OCI-LY1 (cell line): Measurements from ENCODE around the gene NR2F1-AS1.

Experiments
- H2AFZ ChIP-seq: fragments of 200-600 bp; sonication (generic), shearing (Covaris generic); 2 replicates; pipeline ENCODE4 v1.6.0; 2014; ENCODE audit warnings: antibody characterized with exemption, mild to moderate bottlenecking, low read length
- H3F3A ChIP-seq: fragments of 200-600 bp; sonication (generic), shearing (Covaris generic); 2 replicates; pipeline ENCODE4 v1.6.0; 2014; ENCODE audit warnings: mild to moderate bottlenecking, antibody characterized with exemption, low read length, moderate library complexity; ENCODE audit not compliant: insufficient read depth
- H3K27ac ChIP-seq: fragments of 200-600 bp; sonication (generic); 2 replicates; pipeline ENCODE4 v1.5.1; 2014; ENCODE audit warnings: low read length, mixed run types, mild to moderate bottlenecking, low read depth; ENCODE audit not compliant: poor library complexity, severe bottlenecking
- H3K27me3 ChIP-seq: fragments of 200-600 bp; sonication (generic); 2 replicates; pipeline ENCODE4 v1.6.0; 2014; ENCODE audit warnings: antibody characterized with exemption, mild to moderate bottlenecking, low read length, moderate library complexity; ENCODE audit not compliant: insufficient read depth
- H3K36me3 ChIP-seq: fragments of 200-600 bp; sonication (generic); 2 replicates; pipeline ENCODE4 v1.6.1; 2014; ENCODE audit warnings: mild to moderate bottlenecking, antibody characterized with exemption, low read length, moderate library complexity, mixed read lengths; ENCODE audit not compliant: insufficient read depth
- H3K4me1 ChIP-seq: fragments of 200-600 bp; sonication (generic); 2 replicates; pipeline ENCODE4 v1.5.1; 2014; ENCODE audit warnings: mild to moderate bottlenecking, low read length, moderate library complexity; ENCODE audit not compliant: insufficient read depth, severe bottlenecking
- H3K4me2 ChIP-seq: fragments of 200-600 bp; sonication (generic), shearing (Covaris generic); 2 replicates; pipeline ENCODE4 v1.6.1; 2014; ENCODE audit warnings: low read length
- H3K4me3 ChIP-seq: fragments of 200-600 bp; sonication (generic); 2 replicates; pipeline ENCODE4 v1.5.1; 2014; ENCODE audit warnings: low read length, low read depth, mild to moderate bottlenecking, mixed read lengths; ENCODE audit not compliant: poor library complexity, severe bottlenecking
- H3K79me2 ChIP-seq: fragments of 200-600 bp; shearing (Covaris generic); 2 replicates; pipeline ENCODE4 v1.6.1; 2016; ENCODE audit warnings: mixed run types, low read length, mixed read lengths; ENCODE audit not compliant: insufficient read depth
- H3K9ac ChIP-seq: fragments of 200-600 bp; sonication (generic), shearing (Covaris generic); 2 replicates; pipeline ENCODE4 v1.6.1; 2014; ENCODE audit warnings: mild to moderate bottlenecking, low read length, mixed read lengths
- H3K9me2 ChIP-seq: fragments of 200-600 bp; sonication (generic), shearing (Covaris generic); 2 replicates; pipeline ENCODE4 v1.6.1; 2014; ENCODE audit warnings: low read depth, mild to moderate bottlenecking, low read length, mixed read lengths
- H3K9me3 ChIP-seq: fragments of 200-600 bp; shearing (Covaris generic); 2 replicates; pipeline ENCODE4 v1.6.1; 2014; ENCODE audit warnings: low read length, mixed read lengths
- H4K20me1 ChIP-seq: fragments of 200-600 bp; sonication (generic), shearing (Covaris generic); 2 replicates; pipeline ENCODE4 v1.6.0; 2016; ENCODE audit warnings: mild to moderate bottlenecking, low read length; ENCODE audit not compliant: insufficient read depth
- CTCF ChIP-seq: fragments of 200-600 bp; sonication (generic), shearing (Covaris generic); IDR thresholded peaks from 2 replicates; pipeline ENCODE4 v1.5.1; 2017; ENCODE audit warnings: mild to moderate bottlenecking, antibody characterized with exemption, low read length, moderate library complexity, mixed read lengths
- EZH2 ChIP-seq: fragments of 200-600 bp; sonication (generic), shearing (Covaris generic); IDR thresholded peaks from 2 replicates; pipeline ENCODE4 v1.8.0; 2017; ENCODE audit warnings: borderline replicate concordance, mixed run types, mild to moderate bottlenecking, antibody characterized with exemption, low read length, moderate library complexity, mixed read lengths

The NR2F1-AS1 gene

DNA sequence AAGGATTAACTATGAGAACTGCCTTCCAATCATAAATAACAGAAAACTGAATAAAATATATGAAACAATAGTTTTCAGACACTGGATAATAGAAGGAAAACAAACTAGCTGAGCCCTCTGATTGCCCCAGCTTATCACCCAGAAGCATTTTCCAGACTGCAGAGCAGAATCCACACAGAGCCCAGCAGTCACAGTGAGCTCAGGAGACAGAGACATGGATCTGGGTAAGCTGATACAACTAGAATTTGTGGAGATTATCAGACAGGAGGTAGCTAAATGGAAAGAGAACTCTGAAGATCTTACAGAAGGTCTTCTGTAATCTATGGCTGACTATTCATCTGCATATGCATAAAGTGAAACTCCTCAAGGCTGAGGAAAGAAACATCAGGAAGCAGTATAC, 128.8 kb downstream of the NR2F1-AS1 start:
- no peaks in the 10 kb centered on the region for H3K79me2 ChIP-seq
- no peaks in the 10 kb centered on the region for H3K9me3 ChIP-seq
- no peaks in the 10 kb centered on the region for H3K9me2 ChIP-seq
- TF ChIP-seq CTCF, result no peak
- no peaks in the 10 kb centered on the region for H3K27me3 ChIP-seq
- H3F3A ChIP-seq, result no peaks in the 10 kb centered on the region
- no peaks in the 10 kb centered on the region for H4K20me1 ChIP-seq
- H3K4me3 ChIP-seq, result no peak overlapping the region
- H3K27ac ChIP-seq, result no peak overlapping the region
- H3K4me2 ChIP-seq, result no peak overlapping the region
- H3K9ac ChIP-seq, result no peak overlapping the region
- no peaks in the 10 kb centered on the region for H3K4me1 ChIP-seq
- H2AFZ ChIP-seq, result no peak overlapping the region
- H3K36me3 ChIP-seq, result no peaks in the 10 kb centered on the region

- H3K36me3 ChIP-seq, result no peaks in the 10 kb centered on the region
Measured at GRCh38 chr5:93438124-93438523, 142.9 kb downstream of the NR2F1-AS1 start.

GRCh38 chr5:93436083-93436482, 144.9 kb downstream of the NR2F1-AS1 start:
- no peak overlapping the region for H3K4me3 ChIP-seq
- H3K9me3 ChIP-seq, result no peaks in the 10 kb centered on the region
- H3K4me1 ChIP-seq, result no peaks in the 10 kb centered on the region
- no peak overlapping the region for H3K9ac ChIP-seq
- H3K79me2 ChIP-seq, result no peaks in the 10 kb centered on the region
- TF ChIP-seq CTCF (no peak), EZH2 (no peak)
- H3K27ac ChIP-seq, result no peak overlapping the region
- H3K9me2 ChIP-seq, result no peaks in the 10 kb centered on the region
- no peaks in the 10 kb centered on the region for H3F3A ChIP-seq
- H3K27me3 ChIP-seq, result no peaks in the 10 kb centered on the region
- no peaks in the 10 kb centered on the region for H3K36me3 ChIP-seq
- no peak overlapping the region for H3K4me2 ChIP-seq
- no peak overlapping the region for H2AFZ ChIP-seq
- no peaks in the 10 kb centered on the region for H4K20me1 ChIP-seq

More at GRCh38 chr5:93438124-93438523, 142.9 kb downstream of the NR2F1-AS1 start:
- TF ChIP-seq CTCF, result no peak
- TF ChIP-seq EZH2, result no peak
- Histone ChIP-seq H3F3A (no peaks in the 10 kb centered on the region), H3K27me3 (no peaks in the 10 kb centered on the region), H3K4me2 (no peak overlapping the region), H4K20me1 (no peaks in the 10 kb centered on the region), H3K9ac (no peak overlapping the region), H3K4me1 (no peaks in the 10 kb centered on the region), H3K9me3 (no peaks in the 10 kb centered on the region), H3K79me2 (no peaks in the 10 kb centered on the region), H3K27ac (no peak overlapping the region), H3K9me2 (no peaks in the 10 kb centered on the region), H2AFZ (no peak overlapping the region), H3K4me3 (no peak overlapping the region)
